Liver (tissue), 9 donors: ENCODE measurements around the gene STX10. TPM values are rescaled to one million over a fixed set of nuclear protein-coding genes. Genes with fewer than 3 reads are reported as not detected.

ENCODE experiments used
- DNase-seq: peaks from one replicate; pipeline ENCODE4 v3.0.0-alpha.2; 2017; ENCODE audit warnings: low spot score
- H3K27ac ChIP-seq, 2 donors: one replicate each; pipeline ENCODE4 v1.7.0; 2013; ENCODE audit warnings: inconsistent platforms in 2 of 2, low read length in 2 of 2, control low read depth in 1 of 2, low read depth in 1 of 2, mild to moderate bottlenecking in 1 of 2
- H3K27me3 ChIP-seq, 4 donors: one replicate each; pipeline versions ENCODE4 v1.6.1 to v1.7.0; 2013; ENCODE audit warnings: low read length in 3 of 4, inconsistent platforms in 1 of 4, mild to moderate bottlenecking in 1 of 4, moderate library complexity in 1 of 4; ENCODE audit not compliant: control insufficient read depth in 4 of 4, insufficient read depth in 4 of 4
- H3K36me3 ChIP-seq, 4 donors: one replicate each; pipeline versions ENCODE4 v1.6.1 to v1.7.0; 2013; ENCODE audit warnings: low read length in 3 of 4, mild to moderate bottlenecking in 3 of 4, low read depth in 1 of 4, moderate library complexity in 1 of 4; ENCODE audit not compliant: control insufficient read depth in 4 of 4, insufficient read depth in 3 of 4
- H3K4me1 ChIP-seq, 4 donors: one replicate each; pipeline versions ENCODE4 v1.6.1 to v1.7.0; 2013; ENCODE audit warnings: low read length in 3 of 4, mild to moderate bottlenecking in 3 of 4, moderate library complexity in 1 of 4; ENCODE audit not compliant: control insufficient read depth in 4 of 4, insufficient read depth in 4 of 4
- H3K4me3 ChIP-seq, 3 donors: one replicate each; pipeline versions ENCODE4 v1.6.1 to v1.7.0; 2013; ENCODE audit warnings: low read length in 3 of 3, control low read depth in 1 of 3, low read depth in 1 of 3, mild to moderate bottlenecking in 1 of 3
- H3K9ac ChIP-seq, 2 donors: one replicate each; pipeline ENCODE4 v1.7.0; 2013; ENCODE audit warnings: low read length in 2 of 2, mild to moderate bottlenecking in 2 of 2, moderate library complexity in 2 of 2, control low read depth in 1 of 2, low read depth in 1 of 2
- H3K9me3 ChIP-seq, 4 donors: one replicate each; pipeline versions ENCODE4 v1.6.1 to v1.7.0; 2013; ENCODE audit warnings: low read length in 3 of 4; ENCODE audit not compliant: control insufficient read depth in 4 of 4
- ATF3 ChIP-seq: IDR thresholded peaks from 2 replicates; pipeline ENCODE4 v1.6.1; 2016; ENCODE audit warnings: antibody characterized with exemption
- EGR1 ChIP-seq, 2 donors: IDR thresholded peaks; 2 replicates each; pipeline ENCODE4 v1.6.1; 2016 to 2018; ENCODE audit warnings: antibody characterized with exemption in 2 of 2, low read depth in 2 of 2
- FOXA1 ChIP-seq: IDR thresholded peaks from 2 replicates; pipeline ENCODE4 v1.6.1; 2016; ENCODE audit warnings: antibody characterized with exemption
- FOXA2 ChIP-seq: IDR thresholded peaks from 2 replicates; pipeline ENCODE4 v1.6.1; 2016; ENCODE audit warnings: antibody characterized with exemption
- GABPA ChIP-seq, 2 donors: IDR thresholded peaks in 1 of 2; conservative IDR thresholded peaks in 1 of 2; 2 replicates each; pipeline ENCODE4 v1.6.1; 2016; ENCODE audit warnings: antibody characterized with exemption in 2 of 2, mild to moderate bottlenecking in 1 of 2, moderate library complexity in 1 of 2
- HNF4A ChIP-seq, 2 donors: conservative IDR thresholded peaks; 2 replicates each; pipeline ENCODE4 v1.6.1; 2016; ENCODE audit warnings: antibody characterized with exemption in 2 of 2, mild to moderate bottlenecking in 2 of 2
- HNF4G ChIP-seq: IDR thresholded peaks from 2 replicates; pipeline ENCODE4 v1.6.1; 2016; ENCODE audit warnings: antibody characterized with exemption
- JUND ChIP-seq, 2 donors: IDR thresholded peaks; 2 replicates each; pipeline ENCODE4 v1.6.1; 2016; ENCODE audit warnings: antibody characterized with exemption in 2 of 2
- NR2F2 ChIP-seq: IDR thresholded peaks from 2 replicates; pipeline ENCODE4 v1.6.1; 2016; ENCODE audit warnings: antibody characterized with exemption
- RAD21 ChIP-seq, 2 donors: IDR thresholded peaks; 2 replicates each; pipeline ENCODE4 v1.6.1; 2016; ENCODE audit warnings: antibody characterized with exemption in 2 of 2, mild to moderate bottlenecking in 2 of 2
- RXRA ChIP-seq, 2 donors: IDR thresholded peaks; 2 replicates each; pipeline ENCODE4 v1.6.1; 2017 to 2018; ENCODE audit warnings: antibody characterized with exemption in 2 of 2, mild to moderate bottlenecking in 1 of 2
- SP1 ChIP-seq: IDR thresholded peaks from 2 replicates; pipeline ENCODE4 v1.6.1; 2018; ENCODE audit warnings: antibody characterized with exemption, mild to moderate bottlenecking
- TAF1 ChIP-seq: conservative IDR thresholded peaks from 2 replicates; pipeline ENCODE4 v1.6.1; 2016; ENCODE audit warnings: antibody characterized with exemption, mild to moderate bottlenecking
- YY1 ChIP-seq: IDR thresholded peaks from 2 replicates; pipeline ENCODE4 v1.6.1; 2016; ENCODE audit warnings: antibody characterized with exemption, mild to moderate bottlenecking
- WGBS: extraction: QIAGEN DNeasy Blood & Tissue Kit; methylation state at CpG from one replicate; pipeline ENCODE4 v1.1.7; 2013; 5-methylcytosine and 5-hydroxymethylcytosine counted together
- polyA plus RNA-seq, 2 donors: library from polyadenylated mRNA; stranded (reverse) in 1 of 2; unstranded in 1 of 2; fragments of 200-250 nt in 1 of 2; fragments of >200 nt in 1 of 2; fragmentation: Nextera tagmentation in 1 of 2; extraction: Ambion mirVana in 1 of 2; gene quantifications; one replicate each; pipeline versions ENCODE4 v1.2.1 to v1.2.3, GENCODE V29; 2013 to 2015
- total RNA-seq, 2 donors: library from RNA; depleted of rRNA; stranded (reverse); fragments of >200 nt; gene quantifications; one replicate each; pipeline ENCODE4 v1.2.3, GENCODE V29; 2014
- donor health status: healthy.
- donor health status: healthy.
- donor health status: healthy.
- donor health status: healthy.
- donor health status: healthy.

Gene STX10
- total and polyA plus RNA-seq, 4 donors, result 15.7 to 32.7 (median 21.2) TPM

GRCh38 chr19:13112555-13112954 lies 37.6 kb downstream of the STX10 start (continued):
- TF ChIP-seq GABPA (IDR thresholded peaks at IDR 0.05 in 1 of 2, conservative IDR thresholded peaks at IDR 0.05 in 1 of 2) (no peak), YY1 (no peak), NR2F2 (no peak), HNF4A (conservative IDR thresholded peaks at IDR 0.05) (no peak), TAF1 (no peak), RXRA (IDR thresholded peaks at IDR 0.05) (no peak), RAD21 (IDR thresholded peaks at IDR 0.05) (no peak), FOXA1 (no peak), HNF4G (no peak), ATF3 (no peak)

- Histone ChIP-seq H3K9me3 (no peaks in the 10 kb centered on the region), H3K27ac (no peak overlapping the region), H3K27me3 (no peaks in the 10 kb centered on the region), H3K9ac (no peak overlapping the region), H3K4me1 (peaks cover 0 to under 1% (median under 1%) of the 10 kb centered on the region in 4 donors), H3K4me3 (no peak overlapping the region), H3K36me3 (peaks cover 1 to 18% (median 3%) of the 10 kb centered on the region in 4 donors)
- WGBS, result 88% methylated on average over 15 of the region's 15 CpGs
- TF ChIP-seq ATF3, result no peak
- no peak for TF ChIP-seq SP1
- no peak for TF ChIP-seq YY1
- no peak for TF ChIP-seq EGR1 (IDR thresholded peaks at IDR 0.05; ENCODE audit: low read depth in 2 of 2)
- DNase-seq, result no peak
These were observed 40.0 kb downstream of the STX10 start for GRCh38 chr19:13110099-13110610.

GRCh38 chr19:13109361-13110098 lies 40.6 kb downstream of the STX10 start:
- WGBS, result 97% methylated on average over 30 of the region's 30 CpGs
- Histone ChIP-seq H3K4me1 (no peaks in the 10 kb centered on the region), H3K36me3 (peaks cover 1 to 18% (median 3%) of the 10 kb centered on the region in 4 donors), H3K9me3 (no peaks in the 10 kb centered on the region), H3K4me3 (no peak overlapping the region), H3K27ac (no peak overlapping the region), H3K27me3 (no peaks in the 10 kb centered on the region), H3K9ac (no peak overlapping the region)
- no peak for DNase-seq
- no peak for TF ChIP-seq TAF1
- no peak for TF ChIP-seq ATF3
- TF ChIP-seq SP1, result no peak
- no peak for TF ChIP-seq FOXA2
- no peak for TF ChIP-seq EGR1 (IDR thresholded peaks at IDR 0.05; ENCODE audit: low read depth in 2 of 2)
- TF ChIP-seq JUND (IDR thresholded peaks at IDR 0.05), result no peak
- no peak for TF ChIP-seq HNF4G
